ENCODE measurements around the gene HINFP. TPM values are rescaled to one million over a fixed set of nuclear protein-coding genes. Genes with fewer than 3 reads are reported as not detected.
A peak's percentile ranks its signal among the peaks of the same experiment; 100 is the strongest.

HINFP gene
- total RNA-seq, 1 donor from 2014 or later: 22.1 TPM

DNA sequence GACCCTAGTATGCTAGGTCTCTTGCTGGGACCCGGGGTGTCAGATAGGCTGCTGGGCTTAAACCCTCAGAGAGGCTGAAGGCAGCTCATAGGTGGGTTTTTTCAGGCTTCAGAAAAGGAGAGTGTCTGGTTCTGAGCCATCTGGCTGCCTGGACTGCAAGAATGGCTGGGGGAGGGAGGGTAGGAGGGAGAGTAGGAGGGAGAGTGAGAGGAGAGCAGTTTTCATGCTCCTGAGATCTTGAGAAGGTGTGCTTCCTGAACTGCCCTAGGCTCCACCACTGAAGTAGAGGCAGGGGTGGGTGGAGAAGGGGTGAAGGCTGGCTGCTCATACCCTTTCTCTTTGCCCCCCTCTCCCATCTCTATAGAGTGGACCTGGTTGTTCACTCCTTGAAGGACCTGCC is 32.1 kb upstream of the HINFP start:
- Histone ChIP-seq H3K4me1 (peaks cover 36% of the 10 kb centered on the region), H3K27me3 (no peaks in the 10 kb centered on the region), H3K27ac (no peak overlapping the region), H3K9me3 (no peaks in the 10 kb centered on the region), H3K4me3 (no peak overlapping the region), H3K36me3 (no peaks in the 10 kb centered on the region)
- no peak for DNase-seq (ENCODE audit: extremely low spot score in 2 of 2)
- intact Hi-C loops (cut with DNase I): no loop called here
- TF ChIP-seq CTCF (IDR thresholded peaks at IDR 0.05) (no peak), POLR2AphosphoS5 (IDR thresholded peaks at IDR 0.05; ENCODE audit: insufficient read depth in 1 of 2, low read depth in 1 of 2) (no peak), POLR2A (IDR thresholded peaks at IDR 0.05) (no peak)

- intact Hi-C loops (cut with DNase I): loop anchor here (10.0 kb wide), 1 partner anchor 114 kb away; the partner anchor contains the start of gene CBL
- H3K4me3 ChIP-seq: no peak overlapping the region
- no peak overlapping the region for H3K27ac ChIP-seq
- H3K9me3 ChIP-seq: no peaks in the 10 kb centered on the region
- TF ChIP-seq CTCF (IDR thresholded peaks at IDR 0.05) (no peak), POLR2AphosphoS5 (IDR thresholded peaks at IDR 0.05; ENCODE audit: insufficient read depth in 1 of 2, low read depth in 1 of 2) (no peak), POLR2A (IDR thresholded peaks at IDR 0.05) (no peak)
- no peaks in the 10 kb centered on the region for H3K27me3 ChIP-seq
- H3K36me3 ChIP-seq: no peaks in the 10 kb centered on the region
- H3K4me1 ChIP-seq: peaks cover 31% of the 10 kb centered on the region
- no peak for DNase-seq (ENCODE audit: extremely low spot score in 2 of 2)
Measured at GRCh38 chr11:119091178-119091577, 30.2 kb upstream of the HINFP start.

- Histone ChIP-seq H3K27me3 (no peaks in the 10 kb centered on the region), H3K4me1 (peaks cover 29% of the 10 kb centered on the region), H3K36me3 (peaks cover 0 to 8% of the 10 kb centered on the region in 2 donors), H3K4me3 (no peak overlapping the region), H3K9me3 (no peaks in the 10 kb centered on the region), H3K27ac (no peak overlapping the region)
- no peak for DNase-seq (ENCODE audit: extremely low spot score in 2 of 2)
- intact Hi-C loops (cut with DNase I): loop anchor here (10.0 kb wide), 1 partner anchor 113 kb away; the partner anchor contains the start of gene CBL
- no peak for TF ChIP-seq POLR2AphosphoS5 (IDR thresholded peaks at IDR 0.05; ENCODE audit: insufficient read depth in 1 of 2, low read depth in 1 of 2)
- no peak for TF ChIP-seq POLR2A (IDR thresholded peaks at IDR 0.05)
- no peak for TF ChIP-seq CTCF (IDR thresholded peaks at IDR 0.05)
Measured at GRCh38 chr11:119091966-119092879, 29.2 kb upstream of the HINFP start.

- peak overlapping the region in 1 of 2 donors; percentile 92 for H3K4me3 ChIP-seq
- no peak for TF ChIP-seq POLR2AphosphoS5 (IDR thresholded peaks at IDR 0.05; ENCODE audit: insufficient read depth in 1 of 2, low read depth in 1 of 2)
- TF ChIP-seq POLR2A (IDR thresholded peaks at IDR 0.05): no peak
- no peak for TF ChIP-seq CTCF (IDR thresholded peaks at IDR 0.05)
- H3K9me3 ChIP-seq: no peaks in the 10 kb centered on the region
- intact Hi-C loops (cut with DNase I): loop anchor here (10.0 kb wide), 1 partner anchor 112 kb away; the partner anchor contains the start of gene CBL
- no peak for DNase-seq (ENCODE audit: extremely low spot score in 2 of 2)
- H3K36me3 ChIP-seq: peaks cover 0 to 18% of the 10 kb centered on the region in 2 donors
- H3K27me3 ChIP-seq: no peaks in the 10 kb centered on the region
- peak overlapping the region; percentile 95 for H3K27ac ChIP-seq
- H3K4me1 ChIP-seq: peaks cover 29% of the 10 kb centered on the region
Measured at GRCh38 chr11:119092880-119093842, 28.2 kb upstream of the HINFP start.
